HG03439 (cell line): ENCODE data around the gene RNF223.

Experiments used
- ATAC-seq: cut with Tn5 transposase; IDR thresholded peaks from one replicate; pipeline ENCODE4 v1.9.1; 2021; ENCODE audit warnings: mild to moderate bottlenecking, moderate library complexity; ENCODE audit not compliant: unreplicated experiment

The RNF223 gene

DNA sequence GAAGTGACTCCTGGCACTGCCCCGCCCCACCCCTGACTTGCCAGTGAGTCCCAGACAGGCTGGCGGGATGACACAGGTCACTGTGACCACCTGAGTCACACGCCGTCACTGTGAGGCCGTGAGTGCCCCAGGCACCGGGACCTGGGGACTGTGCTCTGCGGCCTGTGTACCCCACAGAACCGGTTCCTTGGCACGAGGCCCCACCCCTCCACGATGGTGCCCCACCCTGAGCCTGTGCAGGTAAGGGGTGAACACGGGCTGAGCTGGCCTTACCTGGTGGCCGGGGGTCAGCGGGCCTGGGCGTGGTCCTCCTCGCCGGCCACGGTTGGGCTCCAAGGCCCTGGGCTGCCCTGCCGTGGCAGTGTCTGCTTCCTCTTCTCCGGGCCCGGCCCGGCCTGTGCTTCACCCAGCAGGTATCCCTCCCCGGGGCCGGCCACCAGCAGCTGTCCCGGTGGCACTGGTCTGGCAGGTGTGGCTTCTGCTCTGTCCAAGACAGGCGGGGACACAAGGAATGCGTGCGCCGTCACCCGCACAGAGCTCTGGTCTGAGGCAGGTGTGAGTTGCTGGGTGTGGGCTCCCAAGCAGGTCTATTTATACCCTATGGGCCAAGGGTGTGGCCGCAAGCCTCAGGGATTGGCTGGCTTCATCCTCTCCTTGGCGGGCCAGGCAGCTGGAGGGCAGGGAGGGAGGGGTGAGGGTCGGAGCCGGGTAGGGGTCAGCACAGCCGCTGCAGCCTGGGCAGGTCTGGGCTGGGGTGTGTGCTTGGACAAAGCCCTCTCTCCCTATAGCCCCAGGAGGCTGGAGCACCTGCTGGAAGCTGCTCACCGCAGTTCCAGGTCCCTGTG is at the start of gene RNF223:
RNF223 (minus strand) TSS at position 564 of the 845 bp plus-strand sequence. CDS start 1,740 bp downstream, outside the sequence.
- no peak for ATAC-seq

DNA sequence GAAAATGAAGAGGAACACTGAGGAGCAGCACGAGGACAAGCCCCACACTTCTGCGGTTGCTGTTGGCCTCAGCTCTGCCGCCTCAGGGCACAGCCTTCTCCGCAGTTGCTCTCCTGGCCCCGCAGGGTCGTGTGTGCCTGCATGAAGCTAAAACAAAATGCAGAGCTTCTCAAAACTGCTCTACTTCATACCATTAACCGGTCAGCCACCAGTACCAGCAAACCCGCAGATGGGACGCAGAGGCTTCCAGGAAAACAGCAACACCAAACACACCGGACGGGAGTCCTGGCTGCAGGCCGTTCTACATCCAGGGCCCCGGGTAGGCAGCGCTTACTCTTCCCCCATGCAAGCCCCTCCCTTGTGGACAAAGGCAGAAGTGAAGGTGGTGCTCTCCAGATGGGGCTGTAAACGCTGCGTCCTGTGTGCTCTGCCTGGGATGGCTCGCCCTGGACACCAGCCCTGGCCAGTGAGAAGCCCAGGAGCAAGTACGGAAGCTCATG is 48.9 kb upstream of the RNF223 start:
- no peak for ATAC-seq

DNA sequence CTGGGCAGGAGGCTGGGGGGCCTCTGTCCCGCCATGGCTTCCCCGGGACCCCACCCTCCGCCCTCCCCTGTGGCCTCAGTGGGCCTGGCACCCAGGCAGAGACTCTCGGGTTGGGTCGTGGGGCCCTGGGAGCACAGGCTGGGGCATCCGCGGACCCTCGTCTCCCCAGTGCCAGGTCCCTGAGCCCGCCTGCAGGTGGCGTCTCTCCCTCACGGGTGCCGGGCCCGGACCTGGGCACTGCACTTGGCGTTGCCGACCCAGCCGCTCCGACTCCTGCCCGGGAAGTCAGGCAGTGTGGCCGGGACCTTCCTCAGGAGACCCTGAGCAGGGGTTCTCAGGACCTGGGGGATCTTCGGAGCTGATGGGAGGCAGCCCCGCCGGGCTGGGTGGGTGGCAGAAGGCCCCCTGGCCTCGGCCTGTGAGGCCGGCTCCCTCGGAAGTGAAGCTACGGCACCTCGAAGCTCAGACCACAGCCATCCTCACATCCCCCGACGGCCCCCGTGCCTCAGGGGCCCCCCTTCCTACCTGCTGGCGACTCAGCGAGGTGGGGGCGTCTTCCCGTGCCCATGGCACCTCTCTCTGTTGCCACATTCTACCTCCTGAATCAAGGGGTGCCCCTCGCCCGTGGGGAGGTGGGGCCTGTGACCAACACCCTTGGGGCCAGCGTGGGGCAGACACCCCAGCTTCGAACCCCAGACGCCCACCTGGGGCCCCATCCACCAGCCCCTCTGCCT is 48.1 kb upstream of the RNF223 start:
- no peak for ATAC-seq

DNA sequence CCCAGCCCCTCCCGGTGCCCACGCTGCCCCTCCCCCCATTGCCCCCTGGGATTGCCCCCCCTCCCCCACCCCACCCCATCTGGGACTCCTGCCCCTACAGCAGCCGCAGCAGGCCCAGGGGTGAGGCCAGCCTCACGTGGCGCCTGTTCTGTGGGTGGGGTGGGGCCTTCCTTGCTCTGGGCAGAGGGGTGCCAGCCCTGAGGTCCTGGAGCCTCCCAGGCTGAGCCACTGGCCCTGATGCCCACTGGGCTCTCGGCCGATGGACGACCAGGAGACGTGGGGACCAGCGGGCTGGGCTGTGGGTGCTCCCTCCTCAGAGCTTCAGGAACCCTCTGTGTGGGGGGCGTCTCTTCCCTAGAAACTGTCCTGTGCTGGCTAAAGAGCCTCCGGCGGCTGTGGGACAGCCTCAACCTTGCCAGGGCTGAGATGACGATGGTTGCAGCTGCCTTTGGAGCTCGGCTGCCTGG is 47.5 kb upstream of the RNF223 start:
- no peak for ATAC-seq

DNA sequence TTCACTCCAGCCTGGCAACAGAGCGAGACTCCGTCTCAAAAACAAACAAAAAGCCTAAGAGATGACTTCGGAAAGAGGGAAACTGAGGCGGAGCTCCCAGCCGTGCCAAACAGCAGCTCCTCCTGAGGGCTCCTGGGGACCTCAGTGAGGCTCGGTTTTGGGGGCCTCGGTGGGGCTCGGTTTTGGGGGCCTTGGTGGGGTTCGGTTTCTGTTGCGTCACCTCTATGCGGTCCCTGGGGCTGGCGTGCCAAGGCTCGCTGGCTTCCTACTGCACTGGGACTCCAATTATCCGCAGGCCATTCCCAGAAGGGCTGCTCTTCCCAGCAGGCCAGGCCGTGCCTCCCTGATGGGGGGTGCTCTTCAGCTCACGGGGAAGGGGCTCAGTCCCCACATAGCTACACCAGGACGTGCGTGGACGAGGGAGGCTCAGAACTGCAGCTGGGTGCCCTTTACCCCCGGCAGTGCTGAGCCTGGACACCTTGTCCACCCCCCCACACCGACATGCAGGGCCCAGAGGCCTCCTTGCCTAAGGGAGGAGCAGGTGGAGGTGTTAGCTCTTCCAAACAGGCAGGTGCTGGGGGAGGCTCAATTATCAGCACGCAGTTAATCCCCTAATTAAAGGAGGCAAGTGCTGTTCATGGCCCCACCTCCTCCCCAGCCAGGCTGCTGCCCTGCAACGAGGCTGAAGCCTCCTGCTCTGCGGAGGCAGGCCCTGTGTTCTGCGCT is 46.9 kb upstream of the RNF223 start:
- ATAC-seq: no peak

DNA sequence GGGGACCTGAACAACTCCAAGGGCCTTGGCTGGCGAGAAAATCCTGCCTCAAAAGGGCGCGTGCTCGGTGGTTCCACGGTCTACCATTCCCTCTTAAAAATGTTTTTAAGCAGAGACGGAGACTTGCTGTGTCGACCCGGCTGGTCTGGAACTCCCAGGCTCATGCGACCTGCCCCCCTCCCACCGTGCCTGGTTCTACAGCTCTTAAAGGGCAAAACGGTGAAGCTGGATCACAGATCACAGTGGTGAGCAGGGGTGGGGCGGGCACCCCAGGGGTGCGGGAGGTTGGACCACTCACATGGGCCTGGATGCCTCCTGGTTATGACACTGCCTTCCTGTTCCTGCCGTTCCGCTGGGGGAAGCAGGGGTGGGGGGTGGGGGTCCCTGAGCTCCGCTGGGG is 46.0 kb upstream of the RNF223 start:
- no peak for ATAC-seq

DNA sequence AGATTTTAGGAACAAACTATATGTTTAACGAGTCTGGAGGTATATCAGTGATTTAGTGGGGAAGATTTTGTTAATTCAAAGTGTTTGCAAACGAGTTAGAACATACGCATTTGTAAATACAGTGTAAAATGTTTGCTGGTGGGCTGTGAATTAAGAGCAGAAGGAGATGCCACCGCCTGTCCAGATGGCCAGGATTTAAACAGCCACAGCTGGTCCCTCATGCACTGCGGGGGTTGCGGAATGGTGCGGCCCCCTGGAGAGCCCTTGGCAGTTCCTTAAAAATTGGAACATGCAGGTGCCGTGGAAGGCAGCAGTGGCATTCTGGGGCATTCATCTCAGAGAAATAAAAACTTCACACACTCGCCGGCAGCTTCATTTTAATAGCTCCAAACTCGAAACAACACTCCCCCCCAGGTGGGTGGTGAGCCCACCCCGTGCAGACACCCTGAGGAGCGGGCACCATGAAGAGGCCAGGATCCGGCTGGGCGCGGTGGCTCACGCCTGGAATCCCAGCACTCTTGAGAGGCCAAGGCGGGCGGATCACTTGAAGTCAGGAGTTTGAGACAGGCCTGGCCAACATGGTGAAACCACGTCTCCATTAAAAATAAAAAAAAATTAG is 45.3 kb upstream of the RNF223 start:
- no peak for ATAC-seq

DNA sequence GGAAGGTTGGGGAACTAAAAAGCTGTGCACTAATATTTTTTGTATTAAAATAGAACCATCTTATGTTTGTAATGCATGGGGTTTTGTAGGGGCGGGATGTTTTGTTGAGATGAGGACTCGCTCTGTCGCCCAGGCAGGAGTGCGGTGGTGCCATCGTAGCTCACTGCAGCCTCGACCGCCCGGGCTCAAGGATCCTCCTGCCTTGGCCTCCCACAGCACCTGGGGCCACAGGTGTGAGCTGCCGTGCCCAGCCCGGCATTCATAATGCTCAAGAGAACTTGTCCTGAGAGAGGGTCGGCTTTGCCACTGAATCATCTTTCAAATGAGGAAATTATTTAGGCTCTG is 44.7 kb upstream of the RNF223 start:
- ATAC-seq: no peak

DNA sequence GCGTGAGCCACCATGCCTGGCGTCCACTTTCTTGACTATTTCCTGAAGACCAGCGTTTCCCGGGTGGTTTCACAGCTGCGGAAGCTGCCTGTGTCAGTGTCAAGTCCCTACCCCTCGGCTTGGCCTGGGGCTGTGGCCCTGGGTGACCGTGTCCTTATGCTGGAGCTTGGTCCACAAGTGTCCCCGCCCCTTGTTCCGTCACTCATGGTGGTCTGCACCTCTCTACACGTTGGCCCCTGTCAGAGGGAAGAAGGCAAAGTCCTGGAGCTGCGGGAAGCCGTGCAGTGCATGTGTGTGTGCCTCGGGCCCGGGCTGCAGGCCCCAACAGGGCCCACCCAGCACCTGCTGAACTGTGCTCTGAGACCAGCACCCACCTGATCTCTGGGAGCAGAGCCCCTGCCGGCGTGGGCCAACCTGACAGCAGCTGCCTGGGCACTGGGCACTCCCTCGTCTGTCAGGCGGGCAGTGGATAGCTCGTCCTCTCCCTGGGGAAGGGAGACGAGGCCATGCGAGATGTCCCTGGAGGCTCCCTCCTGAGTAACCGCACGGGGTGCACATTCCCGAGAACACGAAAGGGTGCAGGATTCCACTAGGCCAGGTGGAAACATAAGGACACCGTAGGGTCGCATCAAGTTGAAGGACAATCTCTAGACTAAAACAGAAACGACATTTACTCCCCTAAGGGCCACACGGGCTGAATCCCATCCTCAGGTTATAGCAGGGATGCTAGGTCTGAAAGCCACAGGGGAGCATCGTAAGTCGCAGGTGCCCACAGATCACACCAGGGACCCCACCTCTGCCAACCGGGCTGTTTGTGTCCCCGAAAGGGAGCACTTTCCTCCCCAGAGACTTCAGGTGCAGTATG is 44.1 kb upstream of the RNF223 start:
- no peak for ATAC-seq

DNA sequence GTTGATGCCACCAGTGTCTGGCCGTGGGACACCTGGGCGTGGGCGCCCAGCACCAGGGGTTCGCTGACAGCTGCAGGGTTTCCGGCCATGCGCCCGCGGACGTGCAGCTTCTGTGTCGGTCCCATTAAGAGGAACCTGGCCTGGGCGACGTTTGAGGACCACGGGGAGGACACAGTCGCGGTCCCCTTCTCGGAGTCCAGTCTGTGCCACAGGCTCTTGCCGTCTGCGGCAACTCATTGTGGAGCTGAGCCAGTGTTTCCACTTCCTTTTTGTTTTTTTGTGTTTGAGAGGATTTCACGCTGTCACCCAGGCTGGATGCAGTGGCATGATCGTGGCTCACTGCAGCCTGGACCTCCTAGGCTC is 43.3 kb upstream of the RNF223 start:
- ATAC-seq: no peak

DNA sequence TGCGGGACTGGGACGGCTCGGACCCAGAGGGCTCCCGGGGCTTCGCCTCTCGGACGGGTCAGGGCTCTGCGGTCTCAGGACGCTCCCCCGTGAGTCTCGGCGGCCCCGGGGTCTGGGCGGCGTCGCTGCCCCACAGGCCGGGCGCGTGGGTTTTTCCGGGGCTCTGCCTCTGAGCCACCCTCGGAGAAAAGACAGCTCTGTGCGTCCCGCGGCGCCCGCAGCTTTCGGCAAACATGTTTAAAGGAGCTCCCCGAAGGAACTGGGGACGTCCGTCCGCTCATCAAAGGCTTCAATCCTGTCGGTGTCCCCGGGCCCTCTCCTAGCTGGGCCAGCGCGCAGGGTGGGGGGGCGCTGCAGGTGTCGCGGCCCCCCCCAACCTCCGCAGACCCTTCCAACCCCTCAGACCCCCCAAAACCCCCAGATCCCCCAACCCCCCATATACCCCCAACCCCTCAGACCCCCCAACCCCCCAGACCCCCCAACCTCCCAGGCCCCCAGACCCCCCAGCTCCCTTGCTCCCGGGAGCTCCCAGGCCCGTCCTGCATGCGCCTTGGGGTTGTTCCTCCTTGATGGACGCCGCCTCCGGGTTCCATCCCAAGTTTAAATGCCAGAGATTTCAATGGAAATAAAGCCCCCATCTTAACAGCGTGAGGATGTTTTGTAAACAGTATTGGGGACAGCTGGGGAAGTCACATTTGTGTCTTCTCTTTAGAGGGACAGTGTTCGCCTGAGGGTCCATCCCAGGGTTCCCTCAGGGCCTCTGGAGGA is 42.8 kb upstream of the RNF223 start:
- ATAC-seq: no peak

DNA sequence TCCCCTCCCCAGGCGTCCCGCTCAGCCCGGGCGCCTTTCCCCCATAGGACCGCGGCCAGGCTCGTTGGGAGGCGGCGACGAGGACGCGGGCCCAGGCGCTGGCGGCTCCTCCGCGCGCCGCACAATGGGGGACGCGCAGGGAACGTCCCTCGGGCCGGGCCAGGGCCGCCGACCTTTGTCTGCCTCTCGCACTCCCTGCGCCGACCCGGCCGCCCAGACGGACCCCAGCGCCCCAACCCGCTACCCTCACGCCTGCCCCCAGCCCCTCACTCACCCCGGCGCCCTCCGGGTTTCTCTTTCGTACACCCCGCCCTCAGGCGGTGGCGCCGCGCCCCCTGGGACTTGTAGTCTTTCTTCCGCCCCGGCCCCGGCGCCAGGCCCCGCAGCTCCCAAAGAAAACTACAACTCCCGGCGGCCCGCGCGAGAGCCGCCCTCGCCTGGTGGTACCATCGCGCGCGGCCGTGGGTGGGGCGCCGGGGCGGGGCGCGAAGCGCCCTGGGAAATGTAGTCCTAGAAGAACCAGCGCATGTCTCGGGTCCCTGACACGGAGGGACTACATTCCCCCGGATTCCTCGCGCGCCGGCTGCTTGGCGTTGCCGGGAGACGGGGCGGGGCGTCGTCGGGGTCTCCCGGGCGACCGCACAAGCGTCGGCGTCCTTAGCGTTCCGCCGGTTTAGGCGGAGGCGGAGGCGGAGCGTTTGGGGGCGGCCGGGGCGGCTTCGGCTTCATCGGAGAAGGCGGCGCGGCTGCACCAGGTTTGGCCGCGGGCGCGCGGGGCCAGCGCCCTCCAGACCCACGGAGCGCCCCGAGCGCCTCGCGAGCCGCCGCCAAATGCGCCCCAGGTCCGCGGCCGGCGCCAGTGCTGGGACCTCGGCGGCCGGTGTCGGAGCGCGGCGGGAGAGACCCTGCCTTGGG is 41.9 kb upstream of the RNF223 start, which contains the start of gene C1orf159:
C1orf159 (minus strand) TSS at position 304 of the 915 bp plus-strand sequence. CDS start 24,546 bp downstream, outside the sequence.
- peak; percentile 97 for ATAC-seq

DNA sequence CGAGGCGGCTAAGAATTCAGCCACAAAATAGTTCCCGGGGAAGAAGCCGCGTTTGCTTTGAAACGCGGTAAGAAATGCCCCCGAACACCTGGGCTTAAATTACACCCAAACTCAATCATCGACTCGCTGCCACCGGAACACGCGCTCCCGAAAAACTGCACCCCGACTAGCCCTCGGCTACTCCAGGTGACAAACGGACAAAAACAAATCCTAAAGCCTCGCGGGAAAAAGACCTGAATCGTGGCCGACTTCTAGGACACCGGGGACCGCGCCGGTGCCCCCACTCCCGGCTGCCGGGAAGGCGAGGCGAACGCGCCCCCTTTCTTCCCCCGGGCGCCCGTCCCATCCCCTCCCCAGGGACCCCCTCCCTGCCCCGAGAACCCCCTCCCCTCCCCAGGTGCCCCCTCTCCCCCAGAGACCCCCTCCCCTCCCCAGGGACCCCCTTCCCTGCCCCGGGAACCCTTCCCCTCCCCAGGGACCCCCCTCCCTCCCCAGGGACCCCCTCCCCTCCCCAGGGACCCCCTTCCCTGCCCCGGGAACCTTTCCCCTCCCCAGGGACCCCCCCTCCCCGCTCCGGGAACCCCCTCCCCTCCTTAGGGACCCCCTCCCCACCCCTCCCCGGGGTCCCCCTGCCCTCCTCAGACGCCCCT is 41.2 kb upstream of the RNF223 start:
- no peak for ATAC-seq

DNA sequence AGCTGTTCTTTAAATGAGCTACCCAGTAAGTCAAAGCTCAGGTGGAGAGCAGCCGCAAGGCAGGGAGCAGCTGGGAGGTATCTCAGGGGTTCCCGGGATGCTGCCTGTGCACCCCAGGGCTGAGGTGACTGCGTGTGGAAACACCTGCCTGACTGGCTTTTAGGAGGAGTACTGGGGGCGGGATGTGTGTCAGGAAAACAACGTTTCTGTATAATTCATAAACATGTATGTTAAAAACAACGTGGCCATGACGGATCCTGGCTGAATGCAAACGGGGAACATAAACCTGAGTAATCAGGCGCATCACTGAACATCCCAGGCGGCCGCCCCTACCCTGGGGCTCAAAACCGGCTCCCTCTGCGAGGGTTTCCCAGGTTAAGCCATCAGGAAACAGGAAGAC is 40.3 kb upstream of the RNF223 start:
- ATAC-seq: no peak

DNA sequence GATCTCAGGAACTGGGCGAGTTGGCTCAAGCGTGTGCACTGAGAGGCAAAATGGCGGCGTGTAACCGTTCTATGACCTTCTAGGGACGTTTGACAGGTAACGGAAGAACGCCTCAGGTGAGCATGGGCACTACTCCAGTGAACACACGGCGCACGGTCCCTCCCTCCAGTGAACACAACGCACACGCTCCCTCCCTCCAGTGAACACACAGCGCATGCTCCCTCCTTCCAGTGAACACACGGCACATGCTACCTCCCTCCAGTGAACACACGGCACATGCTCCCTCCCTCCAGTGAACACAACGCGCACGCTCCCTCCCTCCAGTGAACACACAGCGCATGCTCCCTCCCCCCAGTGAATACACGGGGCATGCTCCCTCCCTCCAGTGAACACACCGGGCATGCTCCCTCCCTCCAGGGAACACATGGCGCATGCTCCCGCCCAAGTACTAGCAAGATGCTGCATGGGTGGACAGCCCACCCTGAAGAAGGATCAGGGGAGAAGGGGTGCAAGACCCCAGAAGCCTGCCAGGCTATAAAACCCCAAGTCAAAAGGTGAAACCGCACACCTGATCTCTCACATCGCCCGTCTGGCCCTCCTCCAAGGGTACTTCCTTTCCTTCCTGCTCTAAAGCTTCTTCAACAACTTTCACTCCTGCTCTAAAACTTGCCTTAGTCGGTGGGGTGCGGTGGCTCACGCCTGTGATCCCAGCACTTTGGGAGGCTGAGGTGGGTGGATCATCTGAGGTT is 38.3 kb upstream of the RNF223 start:
- ATAC-seq: no peak

DNA sequence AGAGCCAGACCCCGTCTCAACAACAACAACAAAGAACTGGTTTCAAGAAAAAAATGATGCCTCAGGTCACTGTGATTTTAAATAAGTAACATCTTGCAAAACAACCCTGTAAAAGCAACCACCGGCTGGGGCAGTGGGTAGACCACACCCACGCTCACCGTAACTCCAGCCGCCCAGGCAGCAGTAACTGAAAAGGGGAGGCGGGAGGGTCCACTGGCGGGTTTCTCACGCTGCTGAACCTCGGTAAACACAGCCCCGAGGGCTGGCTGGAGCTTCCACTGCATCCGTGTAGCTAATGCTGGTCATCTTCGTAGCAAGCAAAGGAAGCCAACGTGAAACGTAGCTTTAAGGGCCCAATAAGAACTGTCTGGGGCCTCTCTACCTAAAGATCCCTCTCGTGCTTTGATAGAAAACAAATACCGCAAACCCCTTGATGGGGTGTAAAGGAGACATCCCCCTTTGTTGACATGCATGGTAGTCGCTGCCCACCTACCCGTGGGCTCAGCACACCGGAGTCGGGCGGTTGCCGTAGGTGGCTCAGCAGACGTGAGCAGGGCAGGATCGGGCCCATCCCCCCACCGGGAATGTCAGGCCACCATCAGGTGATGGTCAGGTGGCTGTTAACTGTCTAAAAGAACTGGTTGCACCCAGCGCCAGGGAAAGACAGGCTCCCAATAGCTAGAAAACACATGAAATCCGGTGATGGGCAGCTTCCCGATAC is 37.6 kb upstream of the RNF223 start:
- ATAC-seq: no peak
